ENCODE results near the gene EMP1. TPM values are rescaled to one million over a fixed set of nuclear protein-coding genes. Genes with fewer than 3 reads are reported as not detected.

Gene EMP1
- total RNA-seq, 1 donor from 2014 or later = 19.0 TPM

DNA sequence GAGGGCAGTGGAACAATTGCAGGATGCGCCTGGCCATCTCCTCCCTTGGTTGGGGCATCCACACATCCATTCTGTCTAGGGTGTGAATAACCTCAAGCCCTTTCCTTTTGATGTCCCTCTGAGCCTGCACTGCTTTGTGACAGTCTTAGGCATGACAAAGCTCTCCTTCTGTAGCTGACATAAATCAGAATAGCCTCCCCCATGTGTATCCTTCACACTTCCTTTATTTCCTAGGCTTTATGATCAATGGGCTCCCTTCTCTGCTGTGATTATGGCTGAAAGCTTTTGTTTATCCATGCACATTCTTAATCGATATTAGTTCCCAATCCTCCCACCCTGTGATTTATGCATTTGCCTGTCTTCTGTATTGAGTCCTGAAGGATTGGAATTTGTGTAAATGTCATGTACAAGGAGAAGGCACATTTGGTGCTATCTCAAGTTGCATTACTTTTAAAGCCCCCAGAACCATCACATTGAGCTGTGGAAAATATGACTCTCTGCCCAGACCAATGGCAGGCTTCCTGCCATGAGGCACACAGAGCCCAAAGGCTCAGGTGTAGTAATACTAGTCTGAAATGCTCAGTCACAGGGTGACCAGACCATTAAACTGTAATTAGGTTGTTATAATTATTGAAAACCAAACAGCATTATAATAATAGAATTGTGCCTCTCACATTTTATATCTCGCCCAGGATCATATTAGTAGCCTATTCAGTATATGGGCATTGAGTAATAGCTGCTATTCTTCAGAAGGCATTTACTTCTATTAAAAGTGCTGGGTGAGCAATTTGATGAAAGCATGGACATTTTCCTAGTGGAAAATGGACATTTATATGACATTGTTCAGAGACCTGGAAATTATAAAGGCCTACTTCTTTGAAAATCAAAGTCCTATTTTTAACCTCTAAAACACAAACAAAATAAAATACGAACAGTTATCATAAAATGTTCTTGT, 14.0 kb downstream of the EMP1 start:
- Mint-ChIP-seq H3K36me3 (peaks cover 4% of the 10 kb centered on the region), H3K27ac (no peak overlapping the region), H3K27me3 (ENCODE audit: low read depth) (no peaks in the 10 kb centered on the region), H3K9me3 (no peaks in the 10 kb centered on the region), H3K4me3 (no peak overlapping the region), H3K4me1 (peaks cover 50% of the 10 kb centered on the region)
- no peak for TF ChIP-seq CTCF (IDR thresholded peaks at IDR 0.05; ENCODE audit: unreplicated experiment)
- DNase-seq (ENCODE audit: low spot score in 2 of 2, unreplicated experiment in 2 of 2) = no peak

DNA sequence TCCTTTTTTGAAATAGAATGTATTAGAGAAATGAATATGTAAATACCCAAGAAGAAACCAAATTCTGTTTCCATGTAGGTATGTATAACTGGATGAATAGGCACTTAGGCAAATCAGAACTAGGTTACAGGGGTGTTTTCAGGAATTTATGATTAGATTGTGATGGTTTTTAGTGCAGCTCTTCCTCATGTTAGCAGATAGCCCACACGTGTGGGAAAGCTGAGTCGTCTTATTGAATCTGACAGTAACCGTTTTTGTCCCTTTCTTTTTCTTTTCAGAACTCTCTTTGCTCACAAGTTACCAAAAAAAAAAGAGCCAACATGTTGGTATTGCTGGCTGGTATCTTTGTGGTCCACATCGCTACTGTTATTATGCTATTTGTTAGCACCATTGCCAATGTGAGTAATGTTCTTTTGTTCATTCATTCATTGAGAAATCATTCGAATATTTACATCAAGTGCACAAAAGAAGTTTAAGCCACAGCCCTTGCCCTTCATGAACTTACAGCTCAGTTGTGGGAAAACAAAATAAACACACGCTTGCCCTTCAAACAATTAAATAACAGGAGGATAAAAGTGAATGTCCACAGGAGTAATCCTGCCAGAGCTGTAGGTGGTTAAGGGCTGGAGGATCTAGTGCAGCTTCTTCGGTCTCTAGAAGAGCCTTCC, 14.8 kb downstream of the EMP1 start:
- Mint-ChIP-seq H3K4me3 (no peak overlapping the region), H3K36me3 (peaks cover 9% of the 10 kb centered on the region), H3K9me3 (peaks cover 8% of the 10 kb centered on the region), H3K27ac (no peak overlapping the region), H3K4me1 (peaks cover 42% of the 10 kb centered on the region), H3K27me3 (ENCODE audit: low read depth) (no peaks in the 10 kb centered on the region)
- no peak for TF ChIP-seq CTCF (IDR thresholded peaks at IDR 0.05; ENCODE audit: unreplicated experiment)
- DNase-seq (ENCODE audit: low spot score in 2 of 2, unreplicated experiment in 2 of 2) = no peak

GRCh38 chr12:13211859-13212664, 15.5 kb downstream of the EMP1 start:
- Mint-ChIP-seq H3K4me1 (peaks cover 37% of the 10 kb centered on the region), H3K36me3 (peaks cover 10% of the 10 kb centered on the region), H3K4me3 (no peak overlapping the region), H3K27ac (no peak overlapping the region), H3K27me3 (ENCODE audit: low read depth) (no peaks in the 10 kb centered on the region), H3K9me3 (peaks cover 9% of the 10 kb centered on the region)
- peak in 1 of 2 experiments; percentile 71 for DNase-seq (ENCODE audit: low spot score in 2 of 2, unreplicated experiment in 2 of 2)
- TF ChIP-seq CTCF (IDR thresholded peaks at IDR 0.05; ENCODE audit: unreplicated experiment) = peak; percentile 85

GRCh38 chr12:13215056-13215455, 18.5 kb downstream of the EMP1 start:
- H3K36me3 Mint-ChIP-seq = peaks cover 10% of the 10 kb centered on the region

More at GRCh38 chr12:13215056-13215455, 18.5 kb downstream of the EMP1 start:
- H3K4me1 Mint-ChIP-seq = peaks cover 14% of the 10 kb centered on the region
- no peak overlapping the region for H3K4me3 Mint-ChIP-seq
- H3K27me3 Mint-ChIP-seq (ENCODE audit: low read depth) = no peaks in the 10 kb centered on the region
- no peak for TF ChIP-seq CTCF (IDR thresholded peaks at IDR 0.05; ENCODE audit: unreplicated experiment)
- DNase-seq (ENCODE audit: low spot score in 2 of 2, unreplicated experiment in 2 of 2) = no peak
- H3K27ac Mint-ChIP-seq = no peak overlapping the region
- peaks cover 17% of the 10 kb centered on the region for H3K9me3 Mint-ChIP-seq

Data from mesothelial cell of epicardium (in vitro differentiated cells).